ENCODE measurements around the gene AHNAK2.

The AHNAK2 gene

GRCh38 chr14:104986487-104987164 lies 8.5 kb upstream of the AHNAK2 start:
- no peak for DNase-seq (ENCODE audit: low spot score)

- DNase-seq (ENCODE audit: low spot score) = peak; percentile 91
Measured at GRCh38 chr14:104985675-104986486, 7.7 kb upstream of the AHNAK2 start, which contains the start of gene CLBA1. Gene CLBA1, plus strand, starts transcription at chr14:104985788. Its CDS starts 644 bp downstream, at chr14:104986432.

- no peak for DNase-seq (ENCODE audit: low spot score)
Measured at GRCh38 chr14:104984056-104984894, 6.1 kb upstream of the AHNAK2 start.

- DNase-seq (ENCODE audit: low spot score) = no peak
Measured at GRCh38 chr14:104983231-104983721, 5.1 kb upstream of the AHNAK2 start.

- no peak for DNase-seq (ENCODE audit: low spot score)
Measured at GRCh38 chr14:104982548-104983230, 4.5 kb upstream of the AHNAK2 start.

- DNase-seq (ENCODE audit: low spot score) = no peak
Measured at GRCh38 chr14:104981699-104982541, 3.7 kb upstream of the AHNAK2 start.

- no peak for DNase-seq (ENCODE audit: low spot score)
Measured at GRCh38 chr14:104980611-104981531, 2.7 kb upstream of the AHNAK2 start.

GRCh38 chr14:104979758-104980610 lies 1.8 kb upstream of the AHNAK2 start:
- peak; percentile 34 for DNase-seq (ENCODE audit: low spot score)

GRCh38 chr14:104978746-104979691 lies 845 bp upstream of the AHNAK2 start:
- DNase-seq (ENCODE audit: low spot score) = no peak

GRCh38 chr14:104977008-104977680 lies 1.0 kb downstream of the AHNAK2 start:
- peak; percentile 46 for DNase-seq (ENCODE audit: low spot score)

GRCh38 chr14:104976198-104977007 lies 1.8 kb downstream of the AHNAK2 start:
- peak; percentile 75 for DNase-seq (ENCODE audit: low spot score)

- DNase-seq (ENCODE audit: low spot score) = no peak
Measured at GRCh38 chr14:104975481-104976197, 2.5 kb downstream of the AHNAK2 start.

- no peak for DNase-seq (ENCODE audit: low spot score)
Measured at GRCh38 chr14:104974665-104975390, 3.3 kb downstream of the AHNAK2 start.

GRCh38 chr14:104974146-104974541 lies 4.0 kb downstream of the AHNAK2 start:
- DNase-seq (ENCODE audit: low spot score) = no peak

All from LoVo (cell line).